GM12891 (cell line): ENCODE results near the gene BCL2.

ENCODE experiments used
- POLR2A ChIP-seq: IDR thresholded peaks from 2 replicates; pipeline ENCODE4 v1.6.1; 2011; ENCODE audit warnings: low read depth, low read length, control low read depth
- POLR2AphosphoS5 ChIP-seq: IDR thresholded peaks from 2 replicates; pipeline ENCODE4 v1.6.1; 2011; ENCODE audit warnings: low read depth, low read length, control low read depth

- no peak; the same call in 1 of the 2 replicates for TF ChIP-seq POLR2AphosphoS5
- TF ChIP-seq POLR2A: no peak; the same call in 1 of the 2 replicates
These were observed 177.8 kb downstream of the BCL2 start for GRCh38 chr18:63141778-63142176.
